Right lung (tissue), 5 donors: ENCODE results near the gene SCN9A. TPM values are rescaled to one million over a fixed set of nuclear protein-coding genes. Genes with fewer than 3 reads are reported as not detected.
"Not testable (repeated sequence)": the region's sequence is repeated elsewhere in the genome, so short reads cannot be mapped to it uniquely, and the experiment has no call there.

Experiments
- DNase-seq, 2 donors: peaks; one replicate each; pipeline ENCODE4 v3.0.0-alpha.2; 2013
- polyA plus RNA-seq, 5 donors: library from polyadenylated mRNA; unstranded; fragments of 120-200 nt; gene quantifications; one replicate each; pipeline versions ENCODE4 v1.2.1 to v1.2.3, GENCODE V29; 2013; ENCODE audit warnings: inconsistent platforms in 1 of 5, low replicate concordance in 1 of 5; ENCODE audit not compliant: insufficient read length in 5 of 5, insufficient read depth in 1 of 5

The SCN9A gene
- polyA plus RNA-seq, 5 donors, result 8.9 to 17.7 (median 15.3) TPM

GRCh38 chr2:166335284-166335683 is 40.5 kb downstream of the SCN9A start:
- DNase-seq, result peak; percentile 71

GRCh38 chr2:166334805-166335204 is 40.9 kb downstream of the SCN9A start:
- DNase-seq, result peak in 1 of 2 donors; percentile 32

- DNase-seq, result peak in 1 of 2 donors; percentile 15
Observed at GRCh38 chr2:166333801-166334200, 41.9 kb downstream of the SCN9A start.

- DNase-seq, result peak; percentile 44 to 51
Observed at GRCh38 chr2:166332106-166332505, 43.6 kb downstream of the SCN9A start.

- DNase-seq, result no peak
Observed at GRCh38 chr2:166331468-166331867, 44.3 kb downstream of the SCN9A start.

GRCh38 chr2:166329465-166329864 is 46.3 kb downstream of the SCN9A start:
- DNase-seq, result no peak

GRCh38 chr2:166328147-166328546 is 47.6 kb downstream of the SCN9A start:
- DNase-seq, result no peak

GRCh38 chr2:166321076-166321475 is 54.7 kb downstream of the SCN9A start:
- DNase-seq, result no peak

- no peak for DNase-seq
Observed at GRCh38 chr2:166314022-166314759, 61.6 kb downstream of the SCN9A start.

- DNase-seq, result not testable (repeated sequence)
Observed at GRCh38 chr2:166312863-166313262, 62.9 kb downstream of the SCN9A start.

- no peak for DNase-seq
Observed at GRCh38 chr2:166307326-166307725, 68.4 kb downstream of the SCN9A start.

- DNase-seq, result no peak
Observed at GRCh38 chr2:166304656-166305055, 71.1 kb downstream of the SCN9A start.

GRCh38 chr2:166302036-166302435 is 73.7 kb downstream of the SCN9A start:
- no peak for DNase-seq

- no peak for DNase-seq
Observed at GRCh38 chr2:166297951-166298350, 77.8 kb downstream of the SCN9A start.

- no peak for DNase-seq
Observed at GRCh38 chr2:166293984-166294383, 81.8 kb downstream of the SCN9A start.

- no peak for DNase-seq
Observed at GRCh38 chr2:166285215-166285614, 90.5 kb downstream of the SCN9A start.

GRCh38 chr2:166284359-166284758 is 91.4 kb downstream of the SCN9A start:
- no peak for DNase-seq

GRCh38 chr2:166282154-166282553 is 93.6 kb downstream of the SCN9A start:
- DNase-seq, result no peak

GRCh38 chr2:166278856-166279255 is 96.9 kb downstream of the SCN9A start:
- DNase-seq, result no peak

- DNase-seq, result no peak
Observed at GRCh38 chr2:166270376-166270775, 105.4 kb downstream of the SCN9A start.

GRCh38 chr2:166269322-166269721 is 106.4 kb downstream of the SCN9A start:
- DNase-seq, result no peak

- DNase-seq, result no peak
Observed at GRCh38 chr2:166257859-166258258, 117.9 kb downstream of the SCN9A start.

- no peak for DNase-seq
Observed at GRCh38 chr2:166256896-166257295, 118.8 kb downstream of the SCN9A start.

GRCh38 chr2:166249318-166249717 is 126.4 kb downstream of the SCN9A start:
- no peak for DNase-seq
